ENCODE results near the gene COX5B. TPM values are rescaled to one million over a fixed set of nuclear protein-coding genes. Genes with fewer than 3 reads are reported as not detected.
A peak's percentile ranks its signal among the peaks of the same experiment; 100 is the strongest.

COX5B gene
- total and polyA plus RNA-seq, 8 donors = 112 to 173 (median 126) TPM

GRCh38 chr2:97658691-97659157 lies 12.9 kb downstream of the COX5B start:
- no peaks in the 10 kb centered on the region for H3K27me3 ChIP-seq
- H3K4me3 ChIP-seq = no peak overlapping the region
- intact Hi-C loops (cut with DNase I) = no loop called here
- DNase-seq (peak in 1 of 4 donors; percentile 65), ATAC-seq (no peak)
- peaks cover 0 to 30% of the 10 kb centered on the region in 2 donors for H3K4me1 ChIP-seq
- H3K36me3 ChIP-seq = peaks cover 0 to 59% of the 10 kb centered on the region in 2 donors
- no peak for TF ChIP-seq CTCF (IDR thresholded peaks at IDR 0.05)
- no peak overlapping the region for H3K27ac ChIP-seq
- no peaks in the 10 kb centered on the region for H3K9me3 ChIP-seq

DNA sequence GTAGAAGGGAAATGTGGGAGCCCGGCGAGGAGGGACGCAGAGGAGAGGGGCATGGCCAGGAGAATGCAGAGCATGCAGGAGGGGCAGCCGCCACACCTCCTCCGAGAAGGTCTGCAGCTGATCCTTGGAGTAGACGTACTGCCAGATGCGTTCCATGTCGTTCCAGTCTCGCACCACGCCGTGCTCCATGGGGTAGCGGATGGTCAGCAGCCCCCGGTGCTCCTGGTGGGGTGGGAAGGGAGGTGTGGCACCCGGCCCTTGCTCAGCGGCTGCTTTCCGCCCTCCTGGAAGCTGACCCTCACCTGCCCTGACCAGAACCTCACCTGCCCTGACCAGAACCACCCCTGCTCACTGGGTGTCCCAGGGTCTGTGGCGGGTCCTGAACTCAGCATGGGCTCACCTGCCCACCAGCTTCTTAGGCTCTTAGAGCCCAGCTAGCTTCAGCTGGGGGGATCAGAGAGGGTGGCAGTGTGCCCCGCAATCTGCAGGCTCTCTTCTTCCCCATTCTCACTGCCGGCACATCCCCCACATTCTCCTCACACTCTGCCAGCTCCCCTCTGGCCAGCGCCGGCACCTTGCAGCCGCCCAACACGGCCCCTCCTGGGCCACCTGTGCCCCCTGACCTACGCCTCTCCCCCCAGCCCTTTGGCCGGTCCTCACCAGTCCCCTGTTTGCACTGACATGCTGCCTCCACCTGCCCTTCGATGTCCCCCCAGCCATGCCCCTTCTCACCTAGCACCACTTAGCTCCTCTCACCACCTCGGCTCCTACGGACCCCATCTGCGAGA lies 13.6 kb downstream of the COX5B start:
- TF ChIP-seq CTCF (IDR thresholded peaks at IDR 0.05) = no peak
- Histone ChIP-seq H3K4me1 (peaks cover 0 to 30% of the 10 kb centered on the region in 2 donors), H3K27ac (no peak overlapping the region), H3K36me3 (peaks cover 0 to 54% of the 10 kb centered on the region in 2 donors), H3K4me3 (no peak overlapping the region), H3K9me3 (no peaks in the 10 kb centered on the region), H3K27me3 (no peaks in the 10 kb centered on the region)
- intact Hi-C loops (cut with DNase I) = no loop called here
- peak in 1 of 4 donors; percentile 71 for DNase-seq
- ATAC-seq = no peak

DNA sequence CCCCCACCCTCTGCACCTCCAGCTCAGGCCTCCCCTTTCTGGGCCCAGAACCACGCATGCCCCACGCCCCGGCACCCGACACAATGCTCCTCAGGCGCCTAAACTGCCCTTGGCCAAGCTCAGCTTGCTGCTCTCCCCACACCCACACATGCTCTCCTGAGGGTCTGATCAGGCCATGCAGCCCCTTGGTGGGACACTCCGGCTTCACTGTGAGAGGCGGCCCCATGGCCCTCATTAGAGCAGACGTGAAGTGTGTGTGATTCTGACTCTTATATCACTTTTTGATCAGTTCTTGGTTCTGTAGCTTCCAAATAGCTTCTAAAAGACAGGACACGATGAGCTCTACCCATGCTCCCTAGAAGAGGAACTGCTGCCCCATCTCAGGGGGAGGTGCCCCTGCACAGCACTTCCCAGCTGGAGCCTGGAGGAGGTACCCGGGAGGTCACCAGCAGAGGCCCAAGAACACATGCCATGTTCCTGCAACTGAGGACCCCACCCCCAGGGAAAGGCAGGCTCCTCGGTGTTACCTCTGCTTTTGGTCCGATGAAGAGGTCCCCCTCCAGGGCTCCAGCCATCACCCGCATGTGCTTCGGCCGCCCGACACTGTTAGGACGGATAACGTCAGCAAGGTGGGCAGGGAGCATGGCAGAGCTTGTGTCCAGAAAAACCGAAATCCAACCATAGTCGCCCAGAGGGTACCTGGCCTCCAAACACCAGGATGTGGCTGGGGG lies 14.3 kb downstream of the COX5B start:
- DNase-seq (no peak), ATAC-seq (no peak)
- H3K4me1 ChIP-seq = peaks cover 0 to 37% of the 10 kb centered on the region in 2 donors
- no peak for TF ChIP-seq CTCF (IDR thresholded peaks at IDR 0.05)
- H3K9me3 ChIP-seq = no peaks in the 10 kb centered on the region
- intact Hi-C loops (cut with DNase I) = no loop called here
- H3K4me3 ChIP-seq = no peak overlapping the region
- H3K36me3 ChIP-seq = peaks cover 0 to 50% of the 10 kb centered on the region in 2 donors
- H3K27ac ChIP-seq = no peak overlapping the region
- H3K27me3 ChIP-seq = no peaks in the 10 kb centered on the region

DNA sequence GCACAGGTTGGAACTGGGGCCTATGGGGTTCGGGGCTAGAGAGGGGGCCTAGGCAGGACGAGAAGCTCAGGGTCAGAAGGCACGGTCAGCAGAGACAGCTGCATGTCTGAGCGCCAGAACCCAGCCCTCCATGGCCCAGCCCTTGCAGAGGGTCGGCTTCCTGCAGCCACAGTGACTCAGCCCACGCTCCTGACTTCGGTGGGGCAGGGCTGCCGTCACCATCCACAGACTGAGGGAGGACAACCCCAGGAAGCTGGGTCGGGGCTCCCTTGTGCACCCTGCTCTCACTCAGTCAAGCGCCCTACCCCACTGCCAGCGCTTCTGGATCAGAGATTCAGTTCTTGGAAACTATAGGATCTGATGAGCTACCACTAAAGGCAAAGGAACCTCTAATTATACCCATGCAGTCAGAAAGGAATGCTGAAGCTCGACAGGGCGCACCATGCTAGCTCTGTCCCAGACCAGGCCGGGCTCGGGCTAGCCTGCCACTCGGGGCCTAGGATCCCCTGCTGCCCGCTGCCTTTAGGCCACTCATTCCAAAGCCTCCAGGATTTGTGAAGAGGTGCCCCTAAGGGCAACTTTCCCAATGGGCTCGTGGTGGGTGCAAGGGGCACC lies 15.0 kb downstream of the COX5B start:
- no peak for TF ChIP-seq CTCF (IDR thresholded peaks at IDR 0.05)
- H3K27ac ChIP-seq = peak overlapping the region in 1 of 2 donors; percentile 18
- H3K4me3 ChIP-seq = no peak overlapping the region
- no peak for ATAC-seq
- peaks cover 0 to 37% of the 10 kb centered on the region in 2 donors for H3K4me1 ChIP-seq
- peaks cover 0 to 44% of the 10 kb centered on the region in 2 donors for H3K36me3 ChIP-seq
- H3K27me3 ChIP-seq = no peaks in the 10 kb centered on the region
- no peaks in the 10 kb centered on the region for H3K9me3 ChIP-seq
- DNase-seq = no peak
- intact Hi-C loops (cut with DNase I) = no loop called here

DNA sequence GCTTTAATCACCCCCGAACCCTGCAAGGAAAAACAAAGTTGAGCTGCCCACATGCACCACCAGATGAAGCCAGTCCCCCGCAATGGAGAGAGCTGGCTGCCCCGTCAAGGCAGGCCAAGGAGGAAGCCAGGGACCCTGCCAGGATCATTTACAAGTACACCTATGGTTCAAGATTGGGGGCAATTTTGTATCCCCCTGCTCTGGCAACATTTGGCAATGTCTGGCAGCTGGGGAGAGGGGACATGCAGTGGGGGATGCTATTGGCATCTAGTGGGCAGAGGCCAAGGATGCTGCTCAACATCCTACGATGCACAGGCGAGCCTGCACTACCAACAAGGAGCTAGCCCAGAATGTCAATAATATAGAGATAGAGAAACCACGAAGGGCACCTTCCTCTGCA lies 16.1 kb downstream of the COX5B start:
- TF ChIP-seq CTCF (IDR thresholded peaks at IDR 0.05) = no peak
- intact Hi-C loops (cut with DNase I) = no loop called here
- no peak for DNase-seq
- peak overlapping the region in 1 of 2 donors; percentile 75 for H3K4me3 ChIP-seq
- H3K27ac ChIP-seq = peak overlapping the region in 1 of 2 donors; percentile 94
- H3K9me3 ChIP-seq = no peaks in the 10 kb centered on the region
- H3K36me3 ChIP-seq = peaks cover 0 to 34% of the 10 kb centered on the region in 2 donors
- peaks cover 0 to 37% of the 10 kb centered on the region in 2 donors for H3K4me1 ChIP-seq
- no peak for ATAC-seq
- H3K27me3 ChIP-seq = no peaks in the 10 kb centered on the region

Data from left lung (tissue), 10 donors.